HFF-Myc (cell line): ENCODE measurements around the gene PAX3.
"Not testable (repeated sequence)": the region's sequence is repeated elsewhere in the genome, so short reads cannot be mapped to it uniquely, and the experiment has no call there.

Source experiments
- DNase-seq: peaks from one replicate; pipeline ENCODE4 v3.0.0-alpha.2; 2011; ENCODE audit warnings: low read depth; ENCODE audit errors: extremely low read depth
- H3K4me3 ChIP-seq: replicated peaks from 2 replicates; pipeline ENCODE4 v1.5.1; 2011; ENCODE audit warnings: low read depth, mild to moderate bottlenecking, control low read depth, low read length
- CTCF ChIP-seq: IDR thresholded peaks from 2 replicates; pipeline ENCODE4 v1.5.1; 2012; ENCODE audit warnings: mild to moderate bottlenecking, low read depth, low read length, control low read depth; ENCODE audit errors: missing control alignments

The PAX3 gene

DNA sequence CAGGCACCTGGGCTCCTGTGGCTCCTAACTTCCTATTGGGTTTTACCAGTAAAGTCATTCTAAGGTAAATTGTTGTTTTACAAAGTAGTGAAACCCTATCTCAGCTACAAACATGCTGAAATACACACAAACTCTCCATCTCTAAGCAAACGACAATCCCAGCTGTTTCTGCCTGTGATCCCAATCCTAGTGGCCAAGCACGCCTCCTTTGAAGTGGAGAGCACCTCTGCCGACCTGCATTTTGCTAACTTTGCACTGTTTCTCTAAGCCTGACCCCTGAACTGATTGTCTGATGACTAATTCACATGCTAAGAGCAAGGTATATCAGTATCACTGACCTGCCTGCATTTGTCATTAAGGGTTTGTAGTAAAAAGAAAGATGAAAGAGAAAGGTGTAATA, 124.3 kb downstream of the PAX3 start:
- no peak overlapping the region for H3K4me3 ChIP-seq
- DNase-seq, result no peak
- TF ChIP-seq CTCF, result no peak

DNA sequence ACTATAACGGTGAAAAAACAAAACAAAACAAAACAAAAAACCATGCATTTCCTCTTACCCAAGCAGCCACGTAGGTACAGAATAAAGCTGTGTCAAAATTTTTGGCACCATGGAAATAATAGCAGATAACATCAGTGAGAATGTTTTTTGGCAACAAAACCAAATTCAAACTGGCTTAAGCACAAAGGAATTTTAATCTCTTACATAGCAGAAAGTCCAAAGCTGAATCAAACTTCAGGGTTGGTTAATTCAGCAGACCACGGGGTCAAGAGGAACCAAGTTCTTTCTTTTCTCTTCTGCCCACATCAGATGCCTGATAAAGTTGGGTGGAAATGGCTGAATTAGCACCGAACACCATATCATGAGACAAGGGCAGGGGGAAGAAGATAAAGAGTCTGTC, 129.5 kb downstream of the PAX3 start:
- no peak for TF ChIP-seq CTCF
- H3K4me3 ChIP-seq, result no peak overlapping the region
- DNase-seq, result no peak

DNA sequence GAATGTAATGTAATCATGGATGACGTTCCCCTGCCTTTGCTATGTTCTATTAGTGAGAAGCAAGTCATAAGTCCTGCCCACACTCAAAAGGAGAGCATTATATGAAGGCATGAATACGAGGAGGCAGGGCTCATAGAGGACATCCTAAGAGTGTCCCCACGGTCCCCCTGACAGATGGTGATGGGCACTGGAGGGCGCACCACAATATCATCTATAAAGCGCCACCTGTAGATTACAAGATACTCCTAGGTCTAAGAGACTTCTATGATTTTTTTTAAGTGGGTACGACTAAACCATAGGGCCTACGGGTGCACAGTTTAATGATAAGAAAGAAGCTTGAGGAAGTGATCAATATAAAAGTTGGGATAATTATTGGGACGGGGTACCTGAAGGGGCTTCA, 131.0 kb downstream of the PAX3 start:
- DNase-seq, result no peak
- no peak for TF ChIP-seq CTCF

DNA sequence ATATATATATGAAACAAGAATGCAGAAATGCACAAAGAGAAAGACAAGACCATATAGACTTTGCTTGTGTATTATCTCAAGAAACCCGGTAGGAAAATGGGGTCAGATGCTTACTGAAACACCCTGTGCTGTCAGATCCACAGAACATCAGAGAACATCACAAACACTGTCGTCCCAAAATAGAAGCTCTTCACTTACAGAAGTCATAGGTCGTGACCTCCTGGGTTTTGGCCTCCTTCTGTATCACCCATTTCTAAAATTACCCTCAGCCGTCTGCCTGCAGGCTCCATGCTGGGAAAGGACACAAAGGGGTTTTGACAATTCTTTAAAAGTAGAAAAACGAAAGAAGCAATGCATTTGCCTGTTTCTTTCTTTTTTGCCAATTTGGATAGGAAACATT, 137.9 kb downstream of the PAX3 start:
- DNase-seq, result no peak
- no peak for TF ChIP-seq CTCF
- H3K4me3 ChIP-seq, result no peak overlapping the region

More for the DNA sequence above, 131.0 kb downstream of the PAX3 start:
- H3K4me3 ChIP-seq, result no peak overlapping the region

DNA sequence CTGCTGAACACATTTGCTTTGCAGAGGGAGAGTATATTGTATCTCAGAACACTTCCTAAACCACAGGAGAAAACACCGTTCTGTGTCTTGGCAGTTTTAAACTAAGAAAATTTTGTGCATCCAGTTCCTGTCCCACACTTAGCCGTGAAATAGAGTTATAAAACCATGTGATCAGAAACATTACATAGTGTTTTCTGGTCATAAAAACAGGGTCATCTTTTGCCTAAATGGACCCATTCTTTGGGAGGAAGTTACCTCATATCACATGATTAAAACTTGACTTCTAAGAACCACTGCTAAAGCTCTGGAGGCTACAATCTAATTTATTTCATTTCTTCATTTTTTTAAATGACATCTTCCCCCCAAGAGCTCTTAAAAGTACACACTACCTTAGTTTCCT, 138.7 kb downstream of the PAX3 start:
- no peak overlapping the region for H3K4me3 ChIP-seq
- TF ChIP-seq CTCF, result no peak
- DNase-seq, result no peak

DNA sequence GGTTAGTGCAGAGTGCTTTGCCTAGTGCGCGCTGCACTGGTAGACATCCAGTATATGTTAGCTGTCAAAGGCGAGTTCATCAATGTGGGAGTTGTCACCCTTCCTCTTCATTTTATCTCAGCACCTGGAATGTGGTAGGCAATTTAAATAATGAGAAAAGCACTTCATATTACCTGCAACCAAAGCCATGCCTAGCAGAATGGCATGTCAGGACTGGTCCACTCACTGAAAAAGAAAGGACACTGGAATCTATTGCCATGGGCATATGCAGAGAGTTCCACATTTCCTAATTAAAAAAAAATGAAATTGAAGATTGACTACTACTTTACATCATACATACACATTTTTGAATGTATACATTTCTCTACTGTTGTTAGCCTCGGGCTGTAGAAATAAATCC, 139.6 kb downstream of the PAX3 start:
- TF ChIP-seq CTCF, result no peak

DNA sequence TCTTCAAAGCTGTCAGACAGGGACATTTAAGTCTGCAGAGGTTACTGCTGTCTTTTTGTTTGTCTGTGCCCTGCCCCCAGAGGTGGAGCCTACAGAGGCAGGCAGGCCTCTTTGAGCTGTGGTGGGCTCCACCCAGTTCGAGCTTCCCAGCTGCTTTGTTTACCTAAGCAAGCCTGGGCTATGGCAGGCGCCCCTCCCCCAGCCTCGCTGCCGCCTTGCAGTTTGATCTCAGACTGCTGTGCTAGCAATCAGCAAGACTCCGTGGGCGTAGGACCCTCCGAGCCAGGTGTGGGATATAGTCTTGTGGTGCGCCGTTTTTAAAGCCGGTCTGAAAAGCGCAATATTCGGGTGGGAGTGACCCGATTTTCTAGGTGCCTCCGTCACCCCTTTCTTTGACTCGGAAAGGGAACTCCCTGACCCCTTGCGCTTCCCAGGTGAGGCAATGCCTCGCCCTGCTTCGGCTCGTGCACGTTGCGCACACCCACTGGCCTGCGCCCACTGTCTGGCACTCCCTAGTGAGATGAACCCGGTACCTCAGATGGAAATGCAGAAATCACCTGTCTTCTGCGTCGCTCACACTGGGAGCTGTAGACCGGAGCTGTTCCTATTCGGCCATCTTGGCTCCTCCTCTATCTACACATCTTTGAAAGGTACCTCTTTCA, 143.7 kb downstream of the PAX3 start:
- H3K4me3 ChIP-seq, DNase-seq: not testable (repeated sequence)

More for the DNA sequence above, 139.6 kb downstream of the PAX3 start:
- no peak overlapping the region for H3K4me3 ChIP-seq
- no peak for DNase-seq
